Endothelial cell of umbilical vein (primary cell): Measurements from ENCODE around the gene MRPL55. TPM values are rescaled to one million over a fixed set of nuclear protein-coding genes. Genes with fewer than 3 reads are reported as not detected.

Experiments
- BruUV-seq: library from RNA; stranded (reverse); fragments of 400-500 nt; replicated peaks from 2 replicates; lab custom pipeline; 2021; lab: Mats Ljungman, UMichigan
- CTCF ChIA-PET: fragments of 300-600, 350-600 bp; sonication (Branson Sonifier 250); formaldehyde crosslinking; loops from one replicate; lab custom pipeline; 2021; ENCODE audit warnings: antibody characterized with exemption, inconsistent platforms; lab: Charles Lee
- POLR2A ChIA-PET: fragments of 300-600, 350-600 bp; sonication (Branson Sonifier 250); formaldehyde crosslinking; loops from one replicate; lab custom pipeline; 2021; ENCODE audit warnings: antibody characterized with exemption, inconsistent platforms; lab: Charles Lee
- DNase-seq: peaks from one replicate; pipeline ENCODE4 v3.0.0-alpha.2; 2011; ENCODE audit warnings: low read depth, low spot score
- FAIRE-seq: peaks from 2 replicates; lab custom pipeline; 2011; peaks lifted over from hg19 to GRCh38; lab: Jason Lieb, UNC
- H2AFZ ChIP-seq: 2 replicates; pipeline ENCODE4 v1.6.0; 2012; ENCODE audit warnings: low read depth, low read length, control low read depth, inconsistent platforms
- H3K27ac ChIP-seq: 2 replicates; pipeline ENCODE4 v1.5.1; 2011; ENCODE audit warnings: low read depth, mild to moderate bottlenecking, control low read depth, low read length, moderate library complexity; ENCODE audit not compliant: insufficient read depth
- H3K27me3 ChIP-seq, 2 experiments: 2 replicates each; pipeline versions ENCODE4 v1.6.0 to v1.6.1; 2011; ENCODE audit warnings: low read length in 2 of 2, mixed read lengths in 1 of 2; ENCODE audit not compliant: control insufficient read depth in 2 of 2, insufficient read depth in 2 of 2
- H3K36me3 ChIP-seq, 2 experiments: 2 replicates in 1 of 2; 3 replicates in 1 of 2; pipeline ENCODE4 v1.5.1; 2011; ENCODE audit warnings: low read length in 2 of 2, mild to moderate bottlenecking in 1 of 2, moderate library complexity in 1 of 2; ENCODE audit not compliant: control insufficient read depth in 2 of 2, insufficient read depth in 2 of 2; ENCODE audit errors: extremely low read depth in 1 of 2
- H3K4me1 ChIP-seq: 3 replicates; pipeline ENCODE4 v1.5.1; 2011; ENCODE audit warnings: mild to moderate bottlenecking, low read length; ENCODE audit not compliant: control insufficient read depth, insufficient read depth; ENCODE audit errors: extremely low read depth
- H3K4me2 ChIP-seq: 2 replicates; pipeline ENCODE4 v1.6.1; 2011; ENCODE audit warnings: low read length, control low read depth, mixed read lengths; ENCODE audit not compliant: insufficient read depth
- H3K4me3 ChIP-seq, 3 experiments: fragments of 200-600 bp in 1 of 3; sonication (generic), shearing (Covaris generic) in 1 of 3; replicated peaks in 1 of 3; 2 replicates each; pipeline ENCODE4 v1.5.1; 2011 to 2016; ENCODE audit warnings: control low read depth in 3 of 3, low read length in 3 of 3, mild to moderate bottlenecking in 2 of 3, inconsistent platforms in 1 of 3, low read depth in 1 of 3, moderate library complexity in 1 of 3; ENCODE audit not compliant: insufficient read depth in 1 of 3
- H3K79me2 ChIP-seq: 2 replicates; pipeline ENCODE4 v1.6.0; 2012; ENCODE audit warnings: low read length, inconsistent platforms; ENCODE audit not compliant: control insufficient read depth, insufficient read depth
- H3K9ac ChIP-seq: replicated peaks from 2 replicates; pipeline ENCODE3; 2011; ENCODE audit warnings: low read length, control low read depth; ENCODE audit not compliant: insufficient read depth; ENCODE audit errors: extremely low read depth
- H3K9me1 ChIP-seq: replicated peaks from 3 replicates; pipeline ENCODE4 v1.6.0; 2011; ENCODE audit warnings: mild to moderate bottlenecking, low read length; ENCODE audit not compliant: control insufficient read depth, insufficient read depth; ENCODE audit errors: extremely low read depth
- H3K9me3 ChIP-seq: replicated peaks from 2 replicates; pipeline ENCODE4 v1.5.1; 2012; ENCODE audit warnings: low read length, inconsistent platforms; ENCODE audit not compliant: control insufficient read depth, insufficient read depth
- H4K20me1 ChIP-seq: replicated peaks from 2 replicates; pipeline ENCODE3; 2011; ENCODE audit warnings: mild to moderate bottlenecking, low read length; ENCODE audit not compliant: control insufficient read depth, insufficient read depth; ENCODE audit errors: extremely low read depth
- CTCF ChIP-seq, 2 donors: IDR thresholded peaks; 1 replicate in 1 of 2; 2 replicates in 1 of 2; pipeline ENCODE4 v1.5.1; 2011; ENCODE audit warnings: low read length in 2 of 2, mild to moderate bottlenecking in 2 of 2, moderate library complexity in 2 of 2, control low read depth in 1 of 2, inconsistent platforms in 1 of 2, low read depth in 1 of 2; ENCODE audit not compliant: insufficient read depth in 1 of 2; ENCODE audit errors: extremely low read depth in 1 of 2
- EZH2 ChIP-seq: IDR thresholded peaks from 2 replicates; pipeline ENCODE4 v1.6.1; 2012; ENCODE audit warnings: borderline replicate concordance, low read depth, mild to moderate bottlenecking, moderate library complexity, low read length, inconsistent platforms; ENCODE audit not compliant: severe bottlenecking
- FOS ChIP-seq: IDR thresholded peaks from 2 replicates; pipeline ENCODE4 v1.6.1; 2011; ENCODE audit warnings: mild to moderate bottlenecking, low read length, moderate library complexity, borderline replicate concordance; ENCODE audit not compliant: insufficient read depth
- GATA2 ChIP-seq: IDR thresholded peaks from 2 replicates; pipeline ENCODE4 v1.7.0; 2011; ENCODE audit warnings: low read depth, mild to moderate bottlenecking, moderate library complexity, mixed read lengths, low read length; ENCODE audit not compliant: insufficient read length, insufficient read depth
- JUN ChIP-seq: IDR thresholded peaks from 2 replicates; pipeline ENCODE4 v1.6.1; 2011; ENCODE audit warnings: borderline replicate concordance, low read depth; ENCODE audit not compliant: insufficient read length, insufficient read depth
- MAX ChIP-seq: IDR thresholded peaks from 2 replicates; pipeline ENCODE4 v1.6.1; 2011; ENCODE audit not compliant: insufficient read depth, insufficient read length
- MYC ChIP-seq: IDR thresholded peaks from one replicate; pipeline ENCODE4 v1.6.1; 2011; ENCODE audit warnings: mild to moderate bottlenecking, low read depth, low read length
- POLR2A ChIP-seq: IDR thresholded peaks from 2 replicates; pipeline ENCODE4 v1.6.1; 2012; ENCODE audit warnings: low read depth, mild to moderate bottlenecking, control low read depth, low read length
- POLR2AphosphoS5 ChIP-seq: IDR thresholded peaks from 2 replicates; pipeline ENCODE4 v1.6.1; 2012; ENCODE audit warnings: low read depth, mild to moderate bottlenecking, control low read depth, low read length, moderate library complexity; ENCODE audit not compliant: insufficient read depth
- dilution Hi-C: fragments of 300-500 bp; cut with MboI; formaldehyde crosslinking; loops from one replicate; pipeline ENCODE4 v1.15.0; 2019; ENCODE audit warnings: low sequenced_read_pairs; ENCODE audit not compliant: extremely low pct_ligation_motif_present
- intact Hi-C: fragments of 100-400 bp; cut with micrococcal nuclease; formaldehyde crosslinking; loops from one replicate; pipeline ENCODE4 v1.10.0; 2022
- polyA plus RNA-seq, 4 experiments: library from polyadenylated mRNA; depleted of rRNA in 3 of 4; stranded (reverse) in 3 of 4; unstranded in 1 of 4; fragments of >200 nt; gene quantifications; 2 replicates each; pipeline versions ENCODE4 v1.2.1 to v1.2.3, GENCODE V29; 2011 to 2012; ENCODE audit warnings: missing spikeins in 1 of 4
- total RNA-seq: library from RNA; stranded (reverse); gene quantifications from 2 replicates; pipeline ENCODE4 v1.2.3, GENCODE V29; 2021

MRPL55 gene
- total and polyA plus RNA-seq, 2 donors (not counting 3 experiments of a cell fraction or from before 2014, with no cell fraction given): 58.7 to 155 TPM

- Histone ChIP-seq H3K27me3 (peaks cover 0 to 2% of the 10 kb centered on the region in 2 experiments), H4K20me1 (no peaks in the 10 kb centered on the region), H3K36me3 (no peaks in the 10 kb centered on the region), H3K79me2 (no peaks in the 10 kb centered on the region), H3K4me3 (no peak overlapping the region), H3K9me3 (no peaks in the 10 kb centered on the region), H3K4me2 (no peak overlapping the region), H3K4me1 (no peaks in the 10 kb centered on the region), H2AFZ (no peak overlapping the region), H3K9me1 (no peaks in the 10 kb centered on the region), H3K9ac (no peak overlapping the region), H3K27ac (no peak overlapping the region)
- ChIA-PET CTCF (interaction anchor here (1.2 to 1.7 kb wide), 3 partner anchors 71 to 311 kb away, joined by 3 to 24 read pairs (median 13); no protein-coding TSS in a partner anchor), POLR2A (no interaction called here)
- no TSS peak for BruUV-seq
- dilution Hi-C loops: no loop called here
- DNase-seq (no peak), FAIRE-seq (no peak)
- no peak for TF ChIP-seq CTCF (IDR thresholded peaks at IDR 0.05; ENCODE audit: extremely low read depth in 1 of 2, insufficient read depth in 1 of 2, low read depth in 1 of 2, low read length in 2 of 2)
- TF ChIP-seq FOS: no peak
- TF ChIP-seq MAX: no peak
- no peak for TF ChIP-seq JUN
- no peak for TF ChIP-seq GATA2
- TF ChIP-seq EZH2: no peak
- no peak for TF ChIP-seq POLR2A
- TF ChIP-seq POLR2AphosphoS5: no peak
- TF ChIP-seq MYC: no peak
- intact Hi-C loops: loop anchor here (5.0 kb wide), 2 partner anchors 78 to 313 kb away; no protein-coding TSS in a partner anchor
These were observed 34.0 kb downstream of the MRPL55 start for GRCh38 chr1:228074954-228075730.
